ENCODE data around the gene EGFR.

The EGFR gene

DNA sequence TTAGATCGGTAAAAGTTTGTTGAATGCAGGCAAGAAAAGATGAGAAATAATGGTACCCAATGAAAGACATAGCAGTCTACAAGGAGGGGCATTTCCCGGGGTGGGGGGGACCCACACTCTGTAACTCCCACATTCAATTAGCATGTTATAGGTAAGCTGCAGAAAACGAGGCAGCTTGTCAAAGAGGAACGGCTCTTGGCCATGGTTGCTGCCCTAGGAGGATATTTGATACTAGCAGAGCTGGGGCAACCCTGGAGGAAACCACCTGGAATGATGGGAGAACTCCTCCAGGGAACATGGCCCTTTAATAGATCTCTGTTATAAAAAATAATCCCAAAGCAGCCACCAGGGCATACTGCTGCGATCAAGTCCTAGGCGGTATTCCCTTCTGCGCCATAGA is 98.5 kb downstream of the EGFR start:
- no peaks in the 10 kb centered on the region for H3K79me2 ChIP-seq (ENCODE audit: insufficient read depth, low read length)
- H3K4me2 ChIP-seq (ENCODE audit: low read length): no peak overlapping the region
- no peak overlapping the region for H3K27ac ChIP-seq (ENCODE audit: low read depth, low read length, poor library complexity, severe bottlenecking)
- no peaks in the 10 kb centered on the region for H4K20me1 ChIP-seq (ENCODE audit: insufficient read depth, low read length)
- H3K9ac ChIP-seq (ENCODE audit: low read length): no peak overlapping the region
- no peak overlapping the region for H3K4me3 ChIP-seq (ENCODE audit: low read depth, low read length, poor library complexity, severe bottlenecking)
- no peaks in the 10 kb centered on the region for H3F3A ChIP-seq (ENCODE audit: insufficient read depth, low read length)
- H3K9me2 ChIP-seq (ENCODE audit: low read depth, low read length): no peaks in the 10 kb centered on the region
- H2AFZ ChIP-seq (ENCODE audit: low read length): no peak overlapping the region
- no peaks in the 10 kb centered on the region for H3K4me1 ChIP-seq (ENCODE audit: insufficient read depth, low read length, severe bottlenecking)
- H3K27me3 ChIP-seq (ENCODE audit: insufficient read depth, low read length): no peaks in the 10 kb centered on the region
- no peak for TF ChIP-seq CTCF (IDR thresholded peaks at IDR 0.05; ENCODE audit: low read length)
- TF ChIP-seq EZH2 (IDR thresholded peaks at IDR 0.05; ENCODE audit: borderline replicate concordance, low read length): no peak
- H3K9me3 ChIP-seq (ENCODE audit: low read length): no peaks in the 10 kb centered on the region
- H3K36me3 ChIP-seq (ENCODE audit: insufficient read depth, low read length): no peaks in the 10 kb centered on the region

GRCh38 chr7:55118426-55118825 is 99.6 kb downstream of the EGFR start:
- Histone ChIP-seq H3K79me2 (ENCODE audit: insufficient read depth, low read length) (no peaks in the 10 kb centered on the region), H3K36me3 (ENCODE audit: insufficient read depth, low read length) (no peaks in the 10 kb centered on the region)

DNA sequence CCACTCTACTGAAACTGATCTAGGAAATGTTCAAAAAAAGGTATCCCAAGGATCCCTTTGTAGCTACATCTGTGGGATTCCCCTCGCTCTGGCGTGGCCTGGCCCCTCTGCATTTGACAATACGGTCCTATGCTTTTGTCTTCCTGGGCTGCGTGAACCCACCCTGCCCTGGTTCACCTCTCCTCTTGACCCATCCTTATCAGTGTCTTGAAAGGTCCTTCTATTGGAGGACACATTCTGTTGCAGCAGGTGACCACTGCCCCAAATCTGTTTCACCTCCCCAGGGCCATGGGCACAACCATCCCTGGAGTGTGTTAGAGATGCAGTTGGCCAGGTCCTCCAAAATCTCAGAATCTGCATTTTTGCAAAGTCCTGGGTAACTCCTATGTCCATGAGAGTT is 100.8 kb downstream of the EGFR start:
- Histone ChIP-seq H3K9me2 (ENCODE audit: low read depth, low read length) (no peaks in the 10 kb centered on the region), H3K27me3 (ENCODE audit: insufficient read depth, low read length) (no peaks in the 10 kb centered on the region), H2AFZ (ENCODE audit: low read length) (no peak overlapping the region), H3K4me2 (ENCODE audit: low read length) (no peak overlapping the region), H3K4me3 (ENCODE audit: low read depth, low read length, poor library complexity, severe bottlenecking) (no peak overlapping the region), H3K79me2 (ENCODE audit: insufficient read depth, low read length) (no peaks in the 10 kb centered on the region), H3K9me3 (ENCODE audit: low read length) (no peaks in the 10 kb centered on the region), H3F3A (ENCODE audit: insufficient read depth, low read length) (no peaks in the 10 kb centered on the region), H3K36me3 (ENCODE audit: insufficient read depth, low read length) (no peaks in the 10 kb centered on the region), H3K4me1 (ENCODE audit: insufficient read depth, low read length, severe bottlenecking) (no peaks in the 10 kb centered on the region), H3K9ac (ENCODE audit: low read length) (no peak overlapping the region), H3K27ac (ENCODE audit: low read depth, low read length, poor library complexity, severe bottlenecking) (no peak overlapping the region), H4K20me1 (ENCODE audit: insufficient read depth, low read length) (no peaks in the 10 kb centered on the region)
- TF ChIP-seq EZH2 (IDR thresholded peaks at IDR 0.05; ENCODE audit: borderline replicate concordance, low read length) (no peak), CTCF (IDR thresholded peaks at IDR 0.05; ENCODE audit: low read length) (no peak)

More at GRCh38 chr7:55118426-55118825, 99.6 kb downstream of the EGFR start:
- H3K9me3 ChIP-seq (ENCODE audit: low read length): no peaks in the 10 kb centered on the region
- H3K27me3 ChIP-seq (ENCODE audit: insufficient read depth, low read length): no peaks in the 10 kb centered on the region
- no peak overlapping the region for H3K4me3 ChIP-seq (ENCODE audit: low read depth, low read length, poor library complexity, severe bottlenecking)
- H3K27ac ChIP-seq (ENCODE audit: low read depth, low read length, poor library complexity, severe bottlenecking): no peak overlapping the region
- H3K4me2 ChIP-seq (ENCODE audit: low read length): no peak overlapping the region
- no peaks in the 10 kb centered on the region for H3K4me1 ChIP-seq (ENCODE audit: insufficient read depth, low read length, severe bottlenecking)
- H4K20me1 ChIP-seq (ENCODE audit: insufficient read depth, low read length): no peaks in the 10 kb centered on the region
- no peaks in the 10 kb centered on the region for H3K9me2 ChIP-seq (ENCODE audit: low read depth, low read length)
- H3F3A ChIP-seq (ENCODE audit: insufficient read depth, low read length): no peaks in the 10 kb centered on the region
- no peak overlapping the region for H2AFZ ChIP-seq (ENCODE audit: low read length)
- TF ChIP-seq EZH2 (IDR thresholded peaks at IDR 0.05; ENCODE audit: borderline replicate concordance, low read length) (no peak), CTCF (IDR thresholded peaks at IDR 0.05; ENCODE audit: low read length) (no peak)
- H3K9ac ChIP-seq (ENCODE audit: low read length): no peak overlapping the region

Measured in OCI-LY1 (cell line).